GM10847 (cell line): ENCODE results near the gene PARD6A.
A peak's percentile ranks its signal among the peaks of the same experiment; 100 is the strongest.

Source experiments
- POLR2A ChIP-seq: IDR thresholded peaks from 2 replicates; pipeline ENCODE4 v1.6.1; 2011; ENCODE audit not compliant: insufficient read length; ENCODE audit errors: extremely low read depth

PARD6A gene

DNA sequence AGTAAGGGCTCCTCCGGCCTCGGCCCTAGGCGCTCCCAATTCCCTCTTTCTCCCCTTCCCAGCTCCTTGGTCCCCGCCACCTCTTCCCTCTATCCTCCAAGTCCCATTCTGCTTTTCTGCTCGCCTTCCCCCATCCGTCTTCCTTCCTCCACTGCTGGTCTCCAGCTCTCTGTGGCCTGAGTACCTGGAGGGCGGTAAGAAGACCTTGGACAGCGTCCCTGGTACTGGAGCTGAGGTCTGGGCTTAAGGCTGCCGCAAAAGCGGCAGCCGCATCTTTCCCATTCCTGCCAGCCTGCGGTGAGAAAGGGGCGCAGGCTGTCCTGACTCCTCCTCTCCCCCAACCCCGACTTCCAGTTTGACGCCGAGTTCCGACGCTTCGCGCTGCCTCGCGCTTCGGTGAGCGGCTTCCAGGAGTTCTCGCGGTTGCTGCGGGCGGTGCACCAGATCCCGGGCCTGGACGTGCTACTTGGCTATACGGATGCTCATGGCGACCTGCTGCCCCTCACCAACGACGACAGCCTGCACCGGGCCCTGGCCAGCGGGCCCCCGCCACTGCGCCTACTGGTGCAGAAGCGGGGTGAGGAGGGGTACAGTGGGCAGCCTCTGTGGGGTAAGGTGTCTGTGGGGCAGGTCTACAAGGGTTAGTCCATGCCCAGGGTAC, 471 bp downstream of the PARD6A start:
- TF ChIP-seq POLR2A = no peak

DNA sequence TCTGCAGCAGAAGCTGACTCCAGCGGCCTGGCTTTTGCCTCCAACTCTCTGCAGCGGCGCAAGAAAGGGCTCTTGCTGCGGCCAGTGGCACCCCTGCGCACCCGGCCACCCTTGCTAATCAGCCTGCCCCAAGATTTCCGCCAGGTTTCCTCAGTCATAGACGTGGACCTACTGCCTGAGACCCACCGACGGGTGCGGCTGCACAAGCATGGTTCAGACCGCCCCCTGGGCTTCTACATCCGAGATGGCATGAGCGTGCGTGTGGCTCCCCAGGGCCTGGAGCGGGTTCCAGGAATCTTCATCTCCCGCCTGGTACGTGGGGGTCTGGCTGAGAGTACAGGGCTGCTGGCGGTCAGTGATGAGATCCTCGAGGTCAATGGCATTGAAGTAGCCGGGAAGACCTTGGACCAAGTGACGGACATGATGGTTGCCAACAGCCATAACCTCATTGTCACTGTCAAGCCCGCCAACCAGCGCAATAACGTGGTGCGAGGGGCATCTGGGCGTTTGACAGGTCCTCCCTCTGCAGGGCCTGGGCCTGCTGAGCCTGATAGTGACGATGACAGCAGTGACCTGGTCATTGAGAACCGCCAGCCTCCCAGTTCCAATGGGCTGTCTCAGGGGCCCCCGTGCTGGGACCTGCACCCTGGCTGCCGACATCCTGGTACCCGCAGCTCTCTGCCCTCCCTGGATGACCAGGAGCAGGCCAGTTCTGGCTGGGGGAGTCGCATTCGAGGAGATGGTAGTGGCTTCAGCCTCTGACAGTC, 1.3 kb downstream of the PARD6A start:
- TF ChIP-seq POLR2A = no peak

GRCh38 chr16:67662653-67663010, 1.9 kb downstream of the PARD6A start:
- no peak for TF ChIP-seq POLR2A

- no peak for TF ChIP-seq POLR2A
Observed at GRCh38 chr16:67663151-67663876, 2.6 kb downstream of the PARD6A start.

- no peak for TF ChIP-seq POLR2A
Observed at GRCh38 chr16:67663877-67664222, 3.1 kb downstream of the PARD6A start.

GRCh38 chr16:67664258-67664657, 3.5 kb downstream of the PARD6A start:
- no peak for TF ChIP-seq POLR2A

DNA sequence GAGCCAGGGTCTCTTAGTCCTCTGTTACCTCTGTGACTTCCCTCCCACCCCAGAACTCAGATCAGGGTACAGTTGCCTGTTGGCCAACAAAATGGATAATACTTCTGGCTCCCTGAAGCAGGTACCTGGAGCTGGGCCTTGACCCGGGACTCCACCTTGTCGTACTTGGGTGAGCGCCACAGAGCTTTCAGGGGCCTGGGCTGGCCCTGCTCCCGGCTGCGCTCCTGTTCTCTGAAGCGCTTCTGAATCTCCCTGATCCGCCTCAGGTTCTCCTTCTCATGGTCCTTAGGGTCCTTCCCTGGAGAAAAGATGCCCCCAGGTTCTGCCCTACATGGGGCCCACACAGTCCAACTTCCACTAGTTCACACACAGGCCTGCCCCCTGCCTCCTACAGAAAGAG, 4.1 kb downstream of the PARD6A start:
- TF ChIP-seq POLR2A = no peak

DNA sequence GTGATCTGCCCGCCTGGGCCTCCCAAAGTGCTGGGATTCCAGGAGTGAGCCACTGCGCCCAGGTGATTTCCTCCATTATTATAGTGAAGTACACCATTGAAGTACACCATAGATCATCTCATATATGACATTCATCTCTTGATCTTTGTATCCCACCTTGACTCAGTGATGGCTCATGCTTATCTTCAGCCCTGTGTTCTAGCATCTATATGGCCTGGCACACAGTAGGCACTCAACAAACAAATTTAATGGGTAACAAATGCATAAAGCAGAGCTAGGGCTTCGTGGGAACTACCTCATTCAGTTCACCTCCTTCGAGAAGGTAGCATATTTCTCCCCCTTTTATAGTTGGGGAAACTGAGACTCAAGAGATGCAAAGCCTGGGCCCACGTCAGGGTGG, 4.8 kb downstream of the PARD6A start:
- no peak for TF ChIP-seq POLR2A

DNA sequence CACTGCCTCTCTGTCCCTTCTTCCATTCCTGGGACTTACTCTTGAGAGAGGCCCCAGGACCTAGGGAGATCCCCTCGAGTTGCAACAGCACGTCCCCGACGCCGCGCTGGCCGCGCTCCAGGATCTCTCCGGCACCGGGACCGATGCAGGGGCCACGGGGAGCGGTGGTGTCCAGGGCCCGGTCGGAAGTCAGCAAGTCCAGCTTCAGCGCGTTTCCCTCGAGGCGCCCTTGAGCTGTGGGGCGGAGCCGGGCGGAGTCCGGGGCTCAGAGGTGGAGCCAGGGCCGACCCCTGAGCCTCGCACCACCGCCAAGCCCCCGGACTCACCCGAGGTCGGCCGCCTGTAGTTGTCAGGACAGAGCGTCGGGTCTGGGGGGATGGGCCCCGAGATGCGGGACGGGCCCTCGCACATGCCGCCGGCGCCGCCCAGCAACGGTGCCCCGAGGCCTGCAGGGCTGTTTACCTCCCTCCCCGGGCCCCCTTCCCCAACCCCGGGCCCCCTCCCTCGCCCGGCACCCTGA, 5.3 kb downstream of the PARD6A start:
- no peak for TF ChIP-seq POLR2A

GRCh38 chr16:67666559-67667452, 6.0 kb downstream of the PARD6A start, which contains the start of the genes C16orf86 and ENKD1:
Gene C16orf86, plus strand, starts transcription at chr16:67666814. Its CDS starts 157 bp downstream, at chr16:67666971.
Gene ENKD1, minus strand, starts transcription at chr16:67666750. Its CDS starts 308 bp downstream, at chr16:67666442.
- TF ChIP-seq POLR2A = no peak

GRCh38 chr16:67667453-67667816, 6.7 kb downstream of the PARD6A start:
- TF ChIP-seq POLR2A = peak; percentile 8

- TF ChIP-seq POLR2A = peak; percentile 19
Observed at GRCh38 chr16:67667817-67668494, 7.2 kb downstream of the PARD6A start.

DNA sequence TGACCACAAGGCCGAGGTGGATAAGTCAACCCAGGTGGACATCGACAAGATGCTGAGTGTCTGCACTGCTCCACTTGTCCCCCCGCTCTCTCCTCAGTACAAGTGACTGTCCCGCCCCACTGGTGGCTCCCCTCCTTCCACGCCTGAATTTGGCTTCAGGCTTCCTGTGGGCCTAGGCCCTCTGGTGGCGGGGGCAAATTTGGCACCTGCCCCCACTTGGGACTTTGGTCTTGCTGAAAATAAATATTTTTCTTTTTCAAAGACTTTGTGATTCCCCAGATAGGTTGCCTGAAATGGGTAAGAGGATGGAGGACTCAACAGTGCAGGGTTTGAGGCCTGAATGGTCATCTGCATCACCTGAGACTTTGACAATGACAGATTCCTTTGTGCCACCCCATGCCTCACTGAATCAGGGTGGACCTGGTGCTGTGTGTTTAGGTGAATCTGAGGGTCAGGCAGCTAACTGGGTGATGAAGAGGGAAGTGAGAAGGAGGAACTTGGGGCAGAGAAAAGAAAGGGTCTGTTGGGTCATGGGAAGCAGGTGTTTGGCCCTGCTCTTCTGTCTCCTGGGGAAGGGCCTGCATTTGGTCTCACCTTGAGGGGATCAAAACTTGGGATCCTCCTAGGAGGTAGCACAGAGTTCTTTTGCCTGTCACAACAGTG, 7.9 kb downstream of the PARD6A start:
- no peak for TF ChIP-seq POLR2A
